GM12865 (cell line): ENCODE data around the gene KLHL25.

ENCODE experiments used
- DNase-seq: peaks from one replicate; pipeline ENCODE4 v3.0.0; 2010; ENCODE audit warnings: low read depth
- H3K4me3 ChIP-seq: 2 replicates; pipeline ENCODE4 v1.5.1; 2011; ENCODE audit warnings: mild to moderate bottlenecking, low read depth, low read length, control low read depth
- CTCF ChIP-seq: IDR thresholded peaks from 2 replicates; pipeline ENCODE4 v1.5.1; 2011; ENCODE audit warnings: low read length, control low read depth, low read depth, inconsistent platforms; ENCODE audit not compliant: insufficient read depth; ENCODE audit errors: missing control alignments

Gene KLHL25

DNA sequence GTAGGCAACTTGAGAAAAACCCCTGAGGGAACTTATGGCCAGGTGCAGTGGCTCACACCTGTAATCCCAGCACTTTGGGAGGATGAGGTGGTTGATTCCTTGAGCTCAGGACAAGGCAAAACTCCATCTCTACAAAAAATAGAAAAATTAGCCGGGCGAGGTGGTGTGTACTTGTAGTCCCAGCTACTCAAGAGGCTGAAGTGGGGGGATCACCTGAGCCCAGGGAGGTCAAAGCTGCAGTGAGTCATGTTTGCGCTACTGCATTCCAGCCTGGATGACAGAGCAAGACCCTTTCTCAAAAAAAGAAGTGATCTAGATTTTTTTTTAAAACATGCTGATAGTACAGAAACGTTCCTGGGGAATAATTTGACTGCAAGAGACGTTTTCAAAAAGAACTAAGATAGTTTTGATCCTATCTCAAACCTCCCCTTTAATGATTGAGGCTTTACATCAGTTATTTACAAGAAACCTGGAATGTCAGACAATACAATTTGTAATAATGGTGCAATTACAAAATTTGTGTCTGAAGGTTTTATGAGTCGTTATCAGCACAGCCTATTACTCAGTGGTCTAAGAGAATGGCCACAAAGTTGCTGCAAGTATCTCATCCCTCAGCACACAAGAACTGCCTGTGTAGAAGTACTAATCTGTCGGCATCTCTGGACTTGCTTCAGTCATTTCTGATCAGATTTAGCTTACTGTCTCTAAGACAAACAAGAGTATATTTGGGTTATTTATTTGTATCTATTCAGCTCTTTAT, 32.2 kb upstream of the KLHL25 start:
- no peak for TF ChIP-seq CTCF
- H3K4me3 ChIP-seq, result no peak overlapping the region
- no peak for DNase-seq

DNA sequence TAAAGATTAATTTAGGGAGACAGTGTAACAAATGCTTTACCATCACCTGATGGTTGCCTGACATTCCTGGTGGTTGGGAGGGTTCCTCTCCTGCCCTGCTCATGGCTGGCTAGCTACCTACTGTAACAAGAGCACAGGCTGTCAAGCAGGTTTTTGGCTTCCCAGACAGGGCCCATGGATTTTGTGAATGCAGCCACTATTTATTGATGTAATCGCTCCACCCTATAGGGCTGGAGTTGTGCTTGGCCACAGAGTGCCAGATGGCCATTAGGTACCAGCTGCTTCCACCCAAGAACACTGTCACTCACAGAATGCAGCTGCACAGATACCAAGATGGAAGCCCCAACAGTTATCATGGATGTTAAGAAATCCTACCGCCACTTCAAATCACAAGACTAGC, 31.0 kb upstream of the KLHL25 start:
- no peak for TF ChIP-seq CTCF
- DNase-seq, result no peak
- no peak overlapping the region for H3K4me3 ChIP-seq

GRCh38 chr15:85825118-85825517, 30.4 kb upstream of the KLHL25 start:
- H3K4me3 ChIP-seq, result no peak overlapping the region
- DNase-seq, result no peak
- TF ChIP-seq CTCF, result no peak

- no peak for TF ChIP-seq CTCF
- H3K4me3 ChIP-seq, result no peak overlapping the region
- DNase-seq, result no peak
Measured at GRCh38 chr15:85821545-85821944, 26.8 kb upstream of the KLHL25 start.

- TF ChIP-seq CTCF, result no peak
- no peak overlapping the region for H3K4me3 ChIP-seq
Measured at GRCh38 chr15:85819938-85820337, 25.2 kb upstream of the KLHL25 start.

DNA sequence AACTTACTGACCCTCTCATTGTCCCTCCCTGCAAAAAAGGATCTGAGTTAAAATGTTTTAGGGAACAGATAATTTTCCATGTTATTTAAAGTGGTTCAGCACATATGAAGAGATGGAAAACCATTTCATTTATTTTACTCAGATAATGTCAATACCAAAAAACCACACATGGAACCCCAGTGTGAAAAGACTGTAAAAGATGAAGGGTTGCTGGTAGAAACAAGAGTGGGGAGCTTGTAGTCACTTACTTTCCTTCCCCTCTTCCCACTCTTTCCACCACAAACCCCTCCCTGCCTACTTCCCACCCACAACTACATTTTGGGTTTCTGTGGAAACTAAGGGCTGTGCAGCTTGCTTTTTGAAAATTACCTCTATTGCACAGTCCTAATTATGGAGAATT, 18.5 kb upstream of the KLHL25 start:
- DNase-seq, result no peak
- H3K4me3 ChIP-seq, result no peak overlapping the region
- TF ChIP-seq CTCF, result no peak

More at GRCh38 chr15:85819938-85820337, 25.2 kb upstream of the KLHL25 start:
- DNase-seq, result no peak

GRCh38 chr15:85810075-85810474, 15.3 kb upstream of the KLHL25 start:
- TF ChIP-seq CTCF, result no peak
- no peak for DNase-seq
- H3K4me3 ChIP-seq, result no peak overlapping the region
